ENCODE measurements around the gene ARHGAP15.

Gene ARHGAP15

GRCh38 chr2:143226714-143227541 is 97.7 kb downstream of the ARHGAP15 start:
- no peak for DNase-seq (ENCODE audit: low read depth)

GRCh38 chr2:143229411-143229810 is 100.2 kb downstream of the ARHGAP15 start:
- no peak for DNase-seq (ENCODE audit: low read depth)

- no peak for DNase-seq (ENCODE audit: low read depth)
These were observed 100.7 kb downstream of the ARHGAP15 start for GRCh38 chr2:143229952-143230351.

- DNase-seq (ENCODE audit: low read depth) = no peak
These were observed 101.5 kb downstream of the ARHGAP15 start for GRCh38 chr2:143230506-143231253.

GRCh38 chr2:143231254-143231645 is 102.0 kb downstream of the ARHGAP15 start:
- no peak for DNase-seq (ENCODE audit: low read depth)

- no peak for DNase-seq (ENCODE audit: low read depth)
These were observed 108.0 kb downstream of the ARHGAP15 start for GRCh38 chr2:143237146-143237777.

GRCh38 chr2:143241403-143242088 is 112.3 kb downstream of the ARHGAP15 start:
- no peak for DNase-seq (ENCODE audit: low read depth)

GRCh38 chr2:143246246-143246645 is 117.0 kb downstream of the ARHGAP15 start:
- DNase-seq (ENCODE audit: low read depth) = no peak

GRCh38 chr2:143246815-143247744 is 117.9 kb downstream of the ARHGAP15 start:
- DNase-seq (ENCODE audit: low read depth) = no peak

- no peak for DNase-seq (ENCODE audit: low read depth)
These were observed 119.4 kb downstream of the ARHGAP15 start for GRCh38 chr2:143248631-143249030.

GRCh38 chr2:143251681-143252080 is 122.5 kb downstream of the ARHGAP15 start:
- no peak for DNase-seq (ENCODE audit: low read depth)

GRCh38 chr2:143252138-143252907 is 123.1 kb downstream of the ARHGAP15 start:
- DNase-seq (ENCODE audit: low read depth) = no peak

- DNase-seq (ENCODE audit: low read depth) = no peak
These were observed 124.9 kb downstream of the ARHGAP15 start for GRCh38 chr2:143254110-143254509.

- no peak for DNase-seq (ENCODE audit: low read depth)
These were observed 125.9 kb downstream of the ARHGAP15 start for GRCh38 chr2:143255086-143255485.

GRCh38 chr2:143255899-143256298 is 126.7 kb downstream of the ARHGAP15 start:
- no peak for DNase-seq (ENCODE audit: low read depth)

GRCh38 chr2:143258126-143258892 is 129.1 kb downstream of the ARHGAP15 start:
- DNase-seq (ENCODE audit: low read depth) = no peak

GRCh38 chr2:143259368-143259958 is 130.2 kb downstream of the ARHGAP15 start:
- peak; percentile 66 for DNase-seq (ENCODE audit: low read depth)

GRCh38 chr2:143261986-143262385 is 132.8 kb downstream of the ARHGAP15 start:
- peak; percentile 33 for DNase-seq (ENCODE audit: low read depth)

GRCh38 chr2:143262389-143262788 is 133.2 kb downstream of the ARHGAP15 start:
- DNase-seq (ENCODE audit: low read depth) = no peak
